AG04449 (cell line): Measurements from ENCODE around the gene LARGE1.

Experiments used
- CTCF ChIA-PET: fragments of 350-600 bp; formaldehyde crosslinking; extraction: SDS; loops from one replicate; lab custom pipeline; 2021; ENCODE audit warnings: antibody characterized with exemption; lab: Yijun Ruan, JAX
- POLR2A ChIA-PET: fragments of 400-600, 350-600 bp; formaldehyde crosslinking; extraction: SDS; loops from one replicate; lab custom pipeline; 2020; ENCODE audit warnings: antibody characterized with exemption, inconsistent platforms; lab: Yijun Ruan, JAX
- DNase-seq: peaks from one replicate; pipeline ENCODE4 v3.0.0-alpha.2; 2010; ENCODE audit warnings: low read depth, low spot score
- H3K4me3 ChIP-seq: 2 replicates; pipeline ENCODE4 v1.5.1; 2011; ENCODE audit warnings: low read depth, mild to moderate bottlenecking, control low read depth, low read length
- TF ChIP-seq, protein P1 (sequence below): IDR thresholded peaks from one replicate; pipeline ENCODE4 v1.5.1; 2011; ENCODE audit warnings: mild to moderate bottlenecking, moderate library complexity, low read length, control low read depth, inconsistent platforms; ENCODE audit not compliant: insufficient read depth; ENCODE audit errors: missing control alignments

LARGE1 gene

DNA sequence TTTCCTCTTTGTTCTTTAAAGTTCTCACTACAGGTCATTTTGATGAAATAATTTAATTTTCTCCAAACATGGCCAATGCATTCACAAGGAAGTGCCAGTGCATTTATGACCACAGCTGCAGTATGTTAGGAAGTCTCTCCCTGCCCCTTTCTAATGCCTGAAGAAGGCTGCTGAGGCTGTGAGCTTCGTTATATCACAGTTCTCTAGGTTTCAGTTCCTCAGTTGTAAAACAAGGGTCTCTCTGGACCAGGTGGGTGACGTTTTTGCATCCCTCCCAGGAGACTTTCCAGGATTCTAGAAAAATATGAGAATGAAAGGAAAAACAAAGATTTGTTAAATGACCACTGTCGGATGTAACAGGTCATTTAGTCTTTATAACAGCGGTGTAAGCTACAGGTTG is 171.6 kb downstream of the LARGE1 start:
- ChIA-PET POLR2A (no interaction called here), CTCF (no interaction called here)
- H3K4me3 ChIP-seq: no peak overlapping the region
- TF ChIP-seq, protein P1, sequence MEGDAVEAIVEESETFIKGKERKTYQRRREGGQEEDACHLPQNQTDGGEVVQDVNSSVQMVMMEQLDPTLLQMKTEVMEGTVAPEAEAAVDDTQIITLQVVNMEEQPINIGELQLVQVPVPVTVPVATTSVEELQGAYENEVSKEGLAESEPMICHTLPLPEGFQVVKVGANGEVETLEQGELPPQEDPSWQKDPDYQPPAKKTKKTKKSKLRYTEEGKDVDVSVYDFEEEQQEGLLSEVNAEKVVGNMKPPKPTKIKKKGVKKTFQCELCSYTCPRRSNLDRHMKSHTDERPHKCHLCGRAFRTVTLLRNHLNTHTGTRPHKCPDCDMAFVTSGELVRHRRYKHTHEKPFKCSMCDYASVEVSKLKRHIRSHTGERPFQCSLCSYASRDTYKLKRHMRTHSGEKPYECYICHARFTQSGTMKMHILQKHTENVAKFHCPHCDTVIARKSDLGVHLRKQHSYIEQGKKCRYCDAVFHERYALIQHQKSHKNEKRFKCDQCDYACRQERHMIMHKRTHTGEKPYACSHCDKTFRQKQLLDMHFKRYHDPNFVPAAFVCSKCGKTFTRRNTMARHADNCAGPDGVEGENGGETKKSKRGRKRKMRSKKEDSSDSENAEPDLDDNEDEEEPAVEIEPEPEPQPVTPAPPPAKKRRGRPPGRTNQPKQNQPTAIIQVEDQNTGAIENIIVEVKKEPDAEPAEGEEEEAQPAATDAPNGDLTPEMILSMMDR: no peak
- DNase-seq: no peak

DNA sequence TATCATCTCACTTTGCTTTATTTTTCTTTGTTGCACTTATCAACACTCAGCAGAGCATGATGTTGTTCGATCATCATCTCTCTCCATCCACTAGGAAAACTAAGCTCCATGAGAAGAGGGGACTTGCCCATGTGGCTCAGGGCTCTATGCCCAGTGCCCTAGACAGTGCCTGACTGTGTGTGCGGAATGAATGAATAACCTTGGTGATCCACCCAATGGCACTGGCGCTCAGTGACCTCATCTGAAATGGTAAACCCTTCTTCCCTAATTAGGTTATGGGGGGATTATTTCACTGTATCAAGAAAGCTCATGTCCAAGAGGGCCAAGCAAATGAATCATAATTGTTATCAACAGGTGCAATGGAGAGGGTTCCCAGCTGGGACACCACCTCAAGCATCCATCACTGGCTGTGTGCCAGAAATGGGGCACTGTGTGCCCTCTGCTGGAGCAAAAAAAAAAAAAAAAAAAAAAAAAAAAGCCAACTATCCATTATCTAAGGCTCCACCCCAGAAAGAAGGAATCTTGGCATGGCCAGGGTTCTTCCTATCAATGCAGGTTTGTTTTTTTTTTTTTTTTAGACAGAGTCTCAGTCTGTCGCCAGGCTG is 172.6 kb downstream of the LARGE1 start:
- TF ChIP-seq, protein P1: no peak
- CTCF ChIA-PET: interaction anchor here (0.5 kb wide), 1 partner anchor 1275 kb away, joined by 3 read pairs; no protein-coding TSS in a partner anchor
- H3K4me3 ChIP-seq: no peak overlapping the region
- POLR2A ChIA-PET: no interaction called here
- DNase-seq: no peak

DNA sequence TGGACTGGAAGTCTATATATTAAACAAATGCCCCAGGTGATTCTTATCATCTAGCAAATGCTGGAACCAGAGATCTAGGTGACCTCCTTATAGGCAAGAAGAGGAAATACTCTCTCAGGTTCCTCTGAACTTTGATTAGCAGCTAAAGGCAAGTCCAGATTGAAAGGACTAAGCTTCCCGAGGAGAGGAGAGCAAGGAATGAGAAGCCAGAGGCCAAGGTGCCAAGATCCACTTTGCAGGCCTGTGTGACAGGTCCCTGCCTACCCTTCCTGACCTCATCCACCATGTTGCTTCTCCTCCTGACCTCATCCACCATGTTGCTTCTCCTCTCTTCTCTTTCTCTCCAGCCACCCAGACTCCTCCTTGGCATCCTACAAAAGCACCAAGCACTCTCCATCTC is 173.2 kb downstream of the LARGE1 start:
- no peak overlapping the region for H3K4me3 ChIP-seq
- TF ChIP-seq, protein P1: no peak
- no peak for DNase-seq
- POLR2A ChIA-PET: no interaction called here
- CTCF ChIA-PET: interaction anchor here (0.5 kb wide), 1 partner anchor 1276 kb away, joined by 3 read pairs; no protein-coding TSS in a partner anchor

DNA sequence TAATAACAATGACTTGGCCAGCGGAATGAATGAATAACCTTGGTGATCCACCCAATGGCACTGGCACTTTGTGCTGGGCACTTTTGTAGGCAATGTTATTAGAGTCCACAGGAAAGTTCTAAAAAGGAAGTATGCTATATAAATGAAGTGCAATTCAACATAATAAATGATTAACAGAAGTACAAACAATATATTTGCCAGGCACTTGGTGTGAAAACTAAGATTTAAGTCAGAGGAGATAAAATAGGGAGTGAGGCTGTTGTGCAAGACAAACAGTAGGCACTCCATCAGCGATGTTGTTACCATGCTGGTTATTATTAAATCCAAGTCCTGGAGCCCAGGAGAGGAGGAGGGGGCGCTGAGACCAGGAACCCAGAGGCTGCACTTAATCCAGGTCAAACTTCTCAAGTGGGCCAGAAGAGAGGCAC is 173.8 kb downstream of the LARGE1 start:
- DNase-seq: no peak
- TF ChIP-seq, protein P1: no peak
- ChIA-PET CTCF (no interaction called here), POLR2A (no interaction called here)
- H3K4me3 ChIP-seq: no peak overlapping the region

DNA sequence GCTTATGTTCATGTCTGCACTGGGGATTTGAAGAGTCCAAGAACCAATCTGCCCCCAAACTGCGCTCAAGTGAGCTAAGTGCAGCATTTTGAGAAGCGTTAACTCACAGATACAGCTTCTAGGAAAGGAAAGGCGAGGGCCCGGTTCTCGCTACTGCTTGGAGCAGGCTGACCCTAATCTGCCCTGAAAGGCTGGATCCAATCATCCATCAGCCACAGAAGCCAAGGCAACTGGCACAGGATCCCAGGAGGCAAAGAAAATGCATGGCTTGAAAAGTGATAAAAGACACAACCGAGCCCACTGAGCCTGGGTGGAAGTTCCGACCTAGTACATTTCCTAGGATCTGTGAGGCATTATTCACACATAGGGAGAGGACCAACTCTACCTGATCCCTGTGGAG is 174.8 kb downstream of the LARGE1 start:
- ChIA-PET CTCF (no interaction called here), POLR2A (no interaction called here)
- no peak overlapping the region for H3K4me3 ChIP-seq
- TF ChIP-seq, protein P1: no peak
- DNase-seq: no peak

DNA sequence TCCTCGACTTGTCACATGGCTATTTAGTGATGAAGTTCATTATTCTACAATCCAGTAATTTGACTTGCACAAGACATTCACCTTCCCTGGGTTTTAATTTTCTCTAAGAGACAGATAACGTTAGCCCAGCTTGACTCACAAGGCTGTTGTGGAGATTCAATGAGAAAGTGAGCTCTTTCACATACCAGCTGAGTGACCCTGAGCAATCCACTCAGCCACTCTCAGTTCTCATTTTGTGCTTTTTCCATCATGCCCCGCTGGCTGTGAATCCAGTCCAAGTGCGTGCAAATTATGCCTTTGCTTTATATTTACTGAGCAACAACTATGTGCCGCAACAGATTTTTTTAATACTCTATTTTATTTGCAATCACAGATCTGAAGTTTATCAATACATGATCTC is 176.5 kb downstream of the LARGE1 start:
- POLR2A ChIA-PET: no interaction called here

More for the DNA sequence above, 176.5 kb downstream of the LARGE1 start:
- TF ChIP-seq, protein P1: no peak
- no peak overlapping the region for H3K4me3 ChIP-seq
- no peak for DNase-seq
- CTCF ChIA-PET: no interaction called here
